Measurements from ENCODE around the gene ARHGAP12.

Gene ARHGAP12

GRCh38 chr10:31884386-31884785 is 44.2 kb downstream of the ARHGAP12 start:
- peaks cover 11% of the 10 kb centered on the region; the same call in 1 of the 2 replicates for H3K79me2 ChIP-seq (ENCODE audit: insufficient read depth, low read length)
- H3K27ac ChIP-seq (ENCODE audit: low read length), result no peak overlapping the region
- no peak for TF ChIP-seq EZH2 (IDR thresholded peaks at IDR 0.05; ENCODE audit: borderline replicate concordance, low read depth, low read length, severe bottlenecking)
- TF ChIP-seq CTCF (IDR thresholded peaks at IDR 0.05; ENCODE audit: borderline replicate concordance, extremely low read depth, low read length, poor library complexity, severe bottlenecking), result no peak
- no peak for ATAC-seq (ENCODE audit: insufficient read depth, low read depth)
- H3K9ac ChIP-seq (ENCODE audit: low read depth, low read length), result no peak overlapping the region
- no peaks in the 10 kb centered on the region for H3K4me1 ChIP-seq (ENCODE audit: insufficient read depth, low read length)
- H3K4me2 ChIP-seq (ENCODE audit: insufficient read depth, low read length), result no peak overlapping the region
- H3K9me3 ChIP-seq (ENCODE audit: insufficient read depth, low read length, severe bottlenecking), result no peaks in the 10 kb centered on the region
- H4K20me1 ChIP-seq (ENCODE audit: insufficient read depth, low read length), result no peaks in the 10 kb centered on the region; the same call in 1 of the 2 replicates
- H3K27me3 ChIP-seq (ENCODE audit: insufficient read depth, low read length, poor library complexity), result no peaks in the 10 kb centered on the region
- no peak overlapping the region for H2AFZ ChIP-seq (ENCODE audit: low read depth, low read length)
- no peak for DNase-seq
- H3K4me3 ChIP-seq (ENCODE audit: low read depth in 1 of 2, low read length in 2 of 2), result no peak overlapping the region
- no peaks in the 10 kb centered on the region for H3K36me3 ChIP-seq (ENCODE audit: insufficient read depth, low read length)

- Histone ChIP-seq H2AFZ (ENCODE audit: low read depth, low read length) (no peak overlapping the region), H3K27me3 (ENCODE audit: insufficient read depth, low read length, poor library complexity) (no peaks in the 10 kb centered on the region), H3K79me2 (ENCODE audit: insufficient read depth, low read length) (peaks cover 11% of the 10 kb centered on the region; the same call in 1 of the 2 replicates), H3K4me3 (ENCODE audit: low read depth in 1 of 2, low read length in 2 of 2) (no peak overlapping the region), H3K9ac (ENCODE audit: low read depth, low read length) (no peak overlapping the region), H3K27ac (ENCODE audit: low read length) (no peak overlapping the region), H3K4me1 (ENCODE audit: insufficient read depth, low read length) (no peaks in the 10 kb centered on the region), H4K20me1 (ENCODE audit: insufficient read depth, low read length) (no peaks in the 10 kb centered on the region; the same call in 1 of the 2 replicates), H3K36me3 (ENCODE audit: insufficient read depth, low read length) (no peaks in the 10 kb centered on the region), H3K4me2 (ENCODE audit: insufficient read depth, low read length) (no peak overlapping the region), H3K9me3 (ENCODE audit: insufficient read depth, low read length, severe bottlenecking) (no peaks in the 10 kb centered on the region)
- no peak for TF ChIP-seq EZH2 (IDR thresholded peaks at IDR 0.05; ENCODE audit: borderline replicate concordance, low read depth, low read length, severe bottlenecking)
- no peak for TF ChIP-seq CTCF (IDR thresholded peaks at IDR 0.05; ENCODE audit: borderline replicate concordance, extremely low read depth, low read length, poor library complexity, severe bottlenecking)
- no peak for ATAC-seq (ENCODE audit: insufficient read depth, low read depth)
- DNase-seq, result no peak
These were observed 45.2 kb downstream of the ARHGAP12 start for GRCh38 chr10:31883397-31883796.

DNA sequence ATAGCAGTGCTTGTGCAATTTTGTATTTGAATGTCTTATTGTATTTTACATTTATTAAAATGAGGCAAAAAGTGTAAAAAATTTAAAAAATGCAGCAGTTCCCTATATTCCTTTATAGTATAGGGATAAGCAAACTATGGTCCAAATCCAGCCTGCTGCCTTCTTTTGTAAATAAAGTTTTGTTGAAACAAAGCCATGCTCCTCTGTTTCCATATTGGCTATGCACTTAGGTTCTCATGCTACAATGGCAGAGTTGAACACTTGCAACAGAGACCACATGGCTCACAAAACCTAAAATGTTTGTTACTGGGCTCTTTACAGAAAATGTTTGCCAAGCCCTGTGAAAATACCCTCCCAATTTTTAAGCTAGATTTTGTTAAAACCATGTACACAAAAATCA is 50.1 kb downstream of the ARHGAP12 start:
- no peaks in the 10 kb centered on the region for H3K27me3 ChIP-seq (ENCODE audit: insufficient read depth, low read length, poor library complexity)
- no peak overlapping the region for H2AFZ ChIP-seq (ENCODE audit: low read depth, low read length)
- no peak overlapping the region for H3K4me2 ChIP-seq (ENCODE audit: insufficient read depth, low read length)
- H4K20me1 ChIP-seq (ENCODE audit: insufficient read depth, low read length), result no peaks in the 10 kb centered on the region
- ATAC-seq (ENCODE audit: insufficient read depth, low read depth), result no peak
- no peak for TF ChIP-seq CTCF (IDR thresholded peaks at IDR 0.05; ENCODE audit: borderline replicate concordance, extremely low read depth, low read length, poor library complexity, severe bottlenecking)
- TF ChIP-seq EZH2 (IDR thresholded peaks at IDR 0.05; ENCODE audit: borderline replicate concordance, low read depth, low read length, severe bottlenecking), result no peak
- H3K4me1 ChIP-seq (ENCODE audit: insufficient read depth, low read length), result no peaks in the 10 kb centered on the region
- H3K4me3 ChIP-seq (ENCODE audit: low read depth in 1 of 2, low read length in 2 of 2), result no peak overlapping the region
- no peak for DNase-seq
- no peaks in the 10 kb centered on the region for H3K79me2 ChIP-seq (ENCODE audit: insufficient read depth, low read length)
- no peaks in the 10 kb centered on the region for H3K36me3 ChIP-seq (ENCODE audit: insufficient read depth, low read length)
- no peak overlapping the region for H3K9ac ChIP-seq (ENCODE audit: low read depth, low read length)
- H3K27ac ChIP-seq (ENCODE audit: low read length), result no peak overlapping the region
- H3K9me3 ChIP-seq (ENCODE audit: insufficient read depth, low read length, severe bottlenecking), result no peaks in the 10 kb centered on the region

Data from DND-41 (cell line).